ENCODE results near the gene BBS12. TPM values are rescaled to one million over a fixed set of nuclear protein-coding genes. Genes with fewer than 3 reads are reported as not detected.

The BBS12 gene
- total RNA-seq, 1 experiment from 2014 or later = 1.5 TPM

- no peak overlapping the region for H3K4me3 ChIP-seq (ENCODE audit: low read depth in 2 of 2, low read length in 2 of 2)
- CTCF ChIA-PET = no interaction called here
- TF ChIP-seq POLR2AphosphoS5 (IDR thresholded peaks at IDR 0.05; ENCODE audit: low read depth, low read length) = no peak
- TF ChIP-seq, protein P1, sequence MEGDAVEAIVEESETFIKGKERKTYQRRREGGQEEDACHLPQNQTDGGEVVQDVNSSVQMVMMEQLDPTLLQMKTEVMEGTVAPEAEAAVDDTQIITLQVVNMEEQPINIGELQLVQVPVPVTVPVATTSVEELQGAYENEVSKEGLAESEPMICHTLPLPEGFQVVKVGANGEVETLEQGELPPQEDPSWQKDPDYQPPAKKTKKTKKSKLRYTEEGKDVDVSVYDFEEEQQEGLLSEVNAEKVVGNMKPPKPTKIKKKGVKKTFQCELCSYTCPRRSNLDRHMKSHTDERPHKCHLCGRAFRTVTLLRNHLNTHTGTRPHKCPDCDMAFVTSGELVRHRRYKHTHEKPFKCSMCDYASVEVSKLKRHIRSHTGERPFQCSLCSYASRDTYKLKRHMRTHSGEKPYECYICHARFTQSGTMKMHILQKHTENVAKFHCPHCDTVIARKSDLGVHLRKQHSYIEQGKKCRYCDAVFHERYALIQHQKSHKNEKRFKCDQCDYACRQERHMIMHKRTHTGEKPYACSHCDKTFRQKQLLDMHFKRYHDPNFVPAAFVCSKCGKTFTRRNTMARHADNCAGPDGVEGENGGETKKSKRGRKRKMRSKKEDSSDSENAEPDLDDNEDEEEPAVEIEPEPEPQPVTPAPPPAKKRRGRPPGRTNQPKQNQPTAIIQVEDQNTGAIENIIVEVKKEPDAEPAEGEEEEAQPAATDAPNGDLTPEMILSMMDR (IDR thresholded peaks at IDR 0.05) = no peak
- no peak for TF ChIP-seq REST (IDR thresholded peaks at IDR 0.05; ENCODE audit: insufficient read depth in 1 of 2, low read depth in 2 of 2, low read length in 1 of 2)
- TF ChIP-seq SIN3A (IDR thresholded peaks at IDR 0.05; ENCODE audit: borderline replicate concordance, insufficient read depth, low read depth, low read length) = no peak
- TF ChIP-seq TCF7L2 (IDR thresholded peaks at IDR 0.05; ENCODE audit: low read depth, low read length) = no peak
- DNase-seq (ENCODE audit: low read depth, low spot score) = no peak
- BruUV-seq (replicated peaks) = no TSS peak
- no peaks in the 10 kb centered on the region; the same call in 1 of the 2 replicates for H3K4me1 ChIP-seq (ENCODE audit: control insufficient read depth, insufficient read depth, low read length)
- no peaks in the 10 kb centered on the region for H3K36me3 ChIP-seq (ENCODE audit: control insufficient read depth, insufficient read depth, low read length)
- POLR2A ChIA-PET = no interaction called here
- no peak for ATAC-seq
- no peaks in the 10 kb centered on the region for H3K9me3 ChIP-seq (ENCODE audit: control insufficient read depth, insufficient read depth, low read depth, low read length)
- H3K27me3 ChIP-seq (ENCODE audit: control insufficient read depth, insufficient read depth, low read length) = no peaks in the 10 kb centered on the region
- in situ Hi-C loops (cut with HindIII; ENCODE audit: low pct_unique_long_range_greater_than_20kb, low sequenced_read_pairs) (no loop called here), intact Hi-C loops (cut with micrococcal nuclease; ENCODE audit: unreplicated experiment) (no loop called here)
- no peak overlapping the region for H3K27ac ChIP-seq (ENCODE audit: low read length)
Measured at GRCh38 chr4:122772986-122773385, 40.5 kb downstream of the BBS12 start.

- no peaks in the 10 kb centered on the region; the same call in 1 of the 2 replicates for H3K4me1 ChIP-seq (ENCODE audit: control insufficient read depth, insufficient read depth, low read length)
- POLR2A ChIA-PET = no interaction called here
- no peak overlapping the region for H3K27ac ChIP-seq (ENCODE audit: low read length)
- H3K36me3 ChIP-seq (ENCODE audit: control insufficient read depth, insufficient read depth, low read length) = no peaks in the 10 kb centered on the region
- H3K4me3 ChIP-seq (ENCODE audit: low read depth in 2 of 2, low read length in 2 of 2) = no peak overlapping the region
- H3K27me3 ChIP-seq (ENCODE audit: control insufficient read depth, insufficient read depth, low read length) = no peaks in the 10 kb centered on the region
- no peak for TF ChIP-seq SIN3A (IDR thresholded peaks at IDR 0.05; ENCODE audit: borderline replicate concordance, insufficient read depth, low read depth, low read length)
- TF ChIP-seq POLR2AphosphoS5 (IDR thresholded peaks at IDR 0.05; ENCODE audit: low read depth, low read length) = no peak
- TF ChIP-seq, protein P1 (IDR thresholded peaks at IDR 0.05) = no peak
- ATAC-seq = no peak
- BruUV-seq (replicated peaks) = no TSS peak
- intact Hi-C loops (cut with micrococcal nuclease; ENCODE audit: unreplicated experiment) (no loop called here), in situ Hi-C loops (cut with HindIII; ENCODE audit: low pct_unique_long_range_greater_than_20kb, low sequenced_read_pairs) (no loop called here)
- H3K9me3 ChIP-seq (ENCODE audit: control insufficient read depth, insufficient read depth, low read depth, low read length) = no peaks in the 10 kb centered on the region
- no peak for DNase-seq (ENCODE audit: low read depth, low spot score)
- CTCF ChIA-PET = no interaction called here
Measured at GRCh38 chr4:122775039-122775438, 42.5 kb downstream of the BBS12 start.

Data from Panc1 (cell line).